Loucy (cell line): ENCODE data around the gene POLR2F.

ENCODE experiments used
- H2AFZ ChIP-seq: fragments of 200-600 bp; sonication (generic); 2 replicates; pipeline ENCODE4 v1.6.0; 2016; ENCODE audit warnings: antibody characterized with exemption, mild to moderate bottlenecking, low read length, moderate library complexity
- H3F3A ChIP-seq: fragments of 200-600 bp; 2 replicates; pipeline ENCODE4 v1.6.0; 2016; ENCODE audit warnings: antibody characterized with exemption, low read depth, mild to moderate bottlenecking
- H3K27me3 ChIP-seq: fragments of 200-600 bp; sonication (generic); 2 replicates; pipeline ENCODE4 v1.6.1; 2014; ENCODE audit warnings: low read length, mild to moderate bottlenecking; ENCODE audit not compliant: insufficient read depth, poor library complexity, severe bottlenecking
- H3K36me3 ChIP-seq: fragments of 200-600 bp; sonication (generic); 2 replicates; pipeline ENCODE4 v1.6.1; 2016; ENCODE audit warnings: low read length; ENCODE audit not compliant: insufficient read depth
- H3K4me1 ChIP-seq: fragments of 200-600 bp; sonication (generic); 2 replicates; pipeline ENCODE4 v1.5.1; 2014; ENCODE audit warnings: low read length, mild to moderate bottlenecking; ENCODE audit not compliant: insufficient read depth, poor library complexity, severe bottlenecking
- H3K4me2 ChIP-seq: fragments of 200-600 bp; sonication (generic); 2 replicates; pipeline ENCODE4 v1.6.0; 2014; ENCODE audit warnings: antibody characterized with exemption, low read length, low read depth, mild to moderate bottlenecking; ENCODE audit not compliant: poor library complexity, severe bottlenecking
- H3K4me3 ChIP-seq: fragments of 200-600 bp; sonication (generic); 2 replicates; pipeline ENCODE4 v1.5.1; 2014; ENCODE audit warnings: low read length, mild to moderate bottlenecking, mixed read lengths; ENCODE audit not compliant: poor library complexity, severe bottlenecking
- H3K79me2 ChIP-seq: fragments of 200-600 bp; sonication (generic); 2 replicates; pipeline ENCODE4 v1.6.1; 2014; ENCODE audit warnings: low read length; ENCODE audit not compliant: insufficient read depth
- H3K9ac ChIP-seq: fragments of 200-600 bp; sonication (generic); 2 replicates; pipeline ENCODE4 v1.6.0; 2014; ENCODE audit warnings: mild to moderate bottlenecking, low read depth, low read length, moderate library complexity; ENCODE audit not compliant: poor library complexity, severe bottlenecking
- H3K9me2 ChIP-seq: fragments of 200-600 bp; sonication (generic); replicated peaks from 2 replicates; pipeline ENCODE4 v1.6.1; 2016; ENCODE audit warnings: low read depth, low read length, mixed read lengths
- H3K9me3 ChIP-seq: fragments of 200-600 bp; sonication (generic); 2 replicates; pipeline ENCODE4 v1.6.1; 2014; ENCODE audit warnings: mild to moderate bottlenecking, antibody characterized with exemption, low read length, low read depth; ENCODE audit not compliant: insufficient read depth
- H4K20me1 ChIP-seq: fragments of 200-600 bp; sonication (generic); 2 replicates; pipeline ENCODE4 v1.6.0; 2014; ENCODE audit warnings: antibody characterized with exemption, low read length, mild to moderate bottlenecking; ENCODE audit not compliant: insufficient read depth, poor library complexity, severe bottlenecking
- EZH2phosphoT487 ChIP-seq: fragments of 200-600 bp; IDR thresholded peaks from 2 replicates; pipeline ENCODE4 v1.6.1; 2018; ENCODE audit warnings: antibody characterized with exemption, mild to moderate bottlenecking, moderate library complexity, borderline replicate concordance
- TF ChIP-seq, protein P1 (sequence below): fragments of 200-600 bp; sonication (generic); conservative IDR thresholded peaks from 2 replicates; pipeline ENCODE4 v1.5.1; 2014; ENCODE audit warnings: mild to moderate bottlenecking, antibody characterized with exemption, low read length

The POLR2F gene

DNA sequence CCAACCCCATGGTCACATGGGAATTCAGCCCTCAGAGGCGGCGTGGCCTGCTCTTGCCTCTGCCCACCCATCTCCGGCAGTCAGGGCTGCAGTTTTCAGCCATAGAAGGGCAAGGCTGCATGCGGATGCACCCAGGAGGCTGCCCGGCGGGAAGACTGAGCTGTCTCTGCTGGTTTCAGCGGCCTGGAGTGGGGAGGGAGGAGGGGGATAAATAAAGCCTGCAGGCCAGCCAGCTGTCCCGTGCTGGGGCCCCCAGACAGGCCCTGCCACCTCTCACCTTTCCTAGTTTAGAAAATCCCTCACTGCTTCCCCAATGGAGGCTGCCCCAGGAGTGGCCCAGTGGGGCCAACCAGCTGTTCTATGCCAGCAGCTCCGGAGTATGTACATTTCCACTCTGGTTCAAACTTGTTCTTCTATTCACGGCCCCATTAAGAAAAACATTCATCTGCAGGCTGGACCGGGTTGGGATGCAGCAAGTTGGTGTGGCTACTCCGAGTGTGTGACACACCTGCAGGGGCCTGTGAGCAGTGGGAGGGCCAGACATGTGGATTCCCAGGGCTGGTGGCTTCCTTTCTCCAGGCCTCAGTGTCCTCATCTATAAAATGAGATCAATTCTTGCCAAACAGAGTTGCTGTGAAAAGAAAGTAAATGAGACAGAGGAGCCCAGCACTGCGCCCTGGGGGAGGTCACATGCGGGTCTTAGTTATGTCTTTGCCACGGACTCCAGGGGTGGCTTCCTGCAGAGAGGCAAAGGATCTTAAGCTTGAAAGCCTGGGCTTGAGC is 42.4 kb upstream of the POLR2F start:
- Histone ChIP-seq H3K9ac (no peak overlapping the region), H3K27me3 (no peaks in the 10 kb centered on the region), H3F3A (no peaks in the 10 kb centered on the region), H3K36me3 (0 out of 2 replicates have a peak, but pooled peaks cover 5% of the 10 kb centered on the region), H2AFZ (no peak overlapping the region), H3K9me2 (no peaks in the 10 kb centered on the region), H3K79me2 (peaks cover 31% of the 10 kb centered on the region), H3K4me3 (no peak overlapping the region), H4K20me1 (peaks cover 4% of the 10 kb centered on the region), H3K9me3 (no peaks in the 10 kb centered on the region), H3K4me2 (peak overlapping the region; percentile 4), H3K4me1 (peaks cover 32% of the 10 kb centered on the region)
- TF ChIP-seq, protein P1, sequence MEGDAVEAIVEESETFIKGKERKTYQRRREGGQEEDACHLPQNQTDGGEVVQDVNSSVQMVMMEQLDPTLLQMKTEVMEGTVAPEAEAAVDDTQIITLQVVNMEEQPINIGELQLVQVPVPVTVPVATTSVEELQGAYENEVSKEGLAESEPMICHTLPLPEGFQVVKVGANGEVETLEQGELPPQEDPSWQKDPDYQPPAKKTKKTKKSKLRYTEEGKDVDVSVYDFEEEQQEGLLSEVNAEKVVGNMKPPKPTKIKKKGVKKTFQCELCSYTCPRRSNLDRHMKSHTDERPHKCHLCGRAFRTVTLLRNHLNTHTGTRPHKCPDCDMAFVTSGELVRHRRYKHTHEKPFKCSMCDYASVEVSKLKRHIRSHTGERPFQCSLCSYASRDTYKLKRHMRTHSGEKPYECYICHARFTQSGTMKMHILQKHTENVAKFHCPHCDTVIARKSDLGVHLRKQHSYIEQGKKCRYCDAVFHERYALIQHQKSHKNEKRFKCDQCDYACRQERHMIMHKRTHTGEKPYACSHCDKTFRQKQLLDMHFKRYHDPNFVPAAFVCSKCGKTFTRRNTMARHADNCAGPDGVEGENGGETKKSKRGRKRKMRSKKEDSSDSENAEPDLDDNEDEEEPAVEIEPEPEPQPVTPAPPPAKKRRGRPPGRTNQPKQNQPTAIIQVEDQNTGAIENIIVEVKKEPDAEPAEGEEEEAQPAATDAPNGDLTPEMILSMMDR = no peak
- TF ChIP-seq EZH2phosphoT487 = no peak

DNA sequence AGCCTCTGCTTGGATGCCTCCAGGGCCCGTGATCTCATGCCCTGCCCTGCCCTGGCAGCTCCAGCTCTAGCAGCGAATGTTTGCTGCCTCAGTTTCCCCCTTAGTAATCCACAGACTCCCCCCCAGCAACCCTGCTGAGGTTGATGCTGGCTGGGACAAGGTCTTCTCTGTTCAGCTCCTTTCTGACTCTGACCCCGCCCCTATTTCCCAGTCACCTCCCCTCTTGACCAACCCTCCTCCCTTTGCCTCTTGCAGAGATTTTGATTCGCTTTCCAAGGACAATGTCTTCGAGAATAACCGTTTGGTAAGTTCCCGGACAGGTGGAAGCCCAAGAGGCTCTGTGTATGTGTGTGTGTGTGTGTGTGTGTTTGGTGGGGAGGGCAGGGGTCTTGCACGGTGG is 41.8 kb upstream of the POLR2F start:
- peaks cover 29% of the 10 kb centered on the region for H3K79me2 ChIP-seq
- no peaks in the 10 kb centered on the region for H3K27me3 ChIP-seq
- peaks cover 32% of the 10 kb centered on the region for H3K4me1 ChIP-seq
- no peaks in the 10 kb centered on the region for H3K9me2 ChIP-seq
- H3K4me3 ChIP-seq = no peak overlapping the region
- no peak for TF ChIP-seq EZH2phosphoT487
- TF ChIP-seq, protein P1 = no peak
- no peak overlapping the region for H2AFZ ChIP-seq
- H3F3A ChIP-seq = no peaks in the 10 kb centered on the region
- no peaks in the 10 kb centered on the region for H3K9me3 ChIP-seq
- no peak overlapping the region for H3K9ac ChIP-seq
- peaks cover 4% of the 10 kb centered on the region for H4K20me1 ChIP-seq
- H3K36me3 ChIP-seq = 0 out of 2 replicates have a peak, but pooled peaks cover 5% of the 10 kb centered on the region
- H3K4me2 ChIP-seq = no peak overlapping the region

DNA sequence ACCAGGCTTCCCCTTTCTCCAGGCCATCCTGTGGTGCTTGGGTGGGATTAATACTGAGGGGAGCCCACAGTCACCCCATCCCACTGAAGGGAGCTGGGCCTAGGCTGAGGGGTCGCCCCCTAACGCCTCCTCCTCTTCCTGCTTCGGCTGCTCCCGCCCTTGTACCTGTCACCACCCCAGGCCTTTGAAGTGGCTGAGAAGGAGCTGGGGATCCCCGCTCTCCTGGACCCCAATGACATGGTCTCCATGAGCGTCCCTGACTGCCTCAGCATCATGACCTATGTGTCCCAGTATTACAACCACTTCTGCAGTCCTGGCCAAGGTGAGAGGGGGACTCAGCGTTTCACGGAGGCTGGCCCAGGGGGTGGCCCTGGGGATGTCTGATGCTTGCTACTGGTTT is 41.3 kb upstream of the POLR2F start:
- Histone ChIP-seq H3K27me3 (no peaks in the 10 kb centered on the region), H2AFZ (no peak overlapping the region), H3F3A (no peaks in the 10 kb centered on the region), H3K36me3 (peaks cover 7% of the 10 kb centered on the region; the same call in 1 of the 2 replicates), H3K9ac (no peak overlapping the region), H4K20me1 (peaks cover 4% of the 10 kb centered on the region), H3K4me3 (no peak overlapping the region), H3K9me2 (no peaks in the 10 kb centered on the region), H3K9me3 (no peaks in the 10 kb centered on the region), H3K4me1 (peaks cover 27% of the 10 kb centered on the region), H3K4me2 (no peak overlapping the region), H3K79me2 (peaks cover 25% of the 10 kb centered on the region; the same call in 1 of the 2 replicates)
- TF ChIP-seq, protein P1 = no peak
- TF ChIP-seq EZH2phosphoT487 = no peak
